H1 (cell line): Measurements from ENCODE around the gene NDNF. TPM values are rescaled to one million over a fixed set of nuclear protein-coding genes. Genes with fewer than 3 reads are reported as not detected.
A peak's percentile ranks its signal among the peaks of the same experiment; 100 is the strongest.

ENCODE experiments used
- ATF3 ChIP-seq: IDR thresholded peaks from 2 replicates; pipeline ENCODE4 v1.6.1; 2011; ENCODE audit warnings: low read depth, mild to moderate bottlenecking, low read length; ENCODE audit not compliant: insufficient read depth
- CHD2 ChIP-seq: IDR thresholded peaks from 2 replicates; pipeline ENCODE4 v1.6.1; 2012; ENCODE audit warnings: low read length, improper control_type of control experiment
- CTBP2 ChIP-seq: IDR thresholded peaks from 2 replicates; pipeline ENCODE4 v1.7.0; 2011; ENCODE audit warnings: borderline replicate concordance, mild to moderate bottlenecking, moderate library complexity, mixed read lengths, low read length; ENCODE audit not compliant: insufficient read depth, insufficient read length
- FOSL1 ChIP-seq: IDR thresholded peaks from 2 replicates; pipeline ENCODE4 v1.6.1; 2011; ENCODE audit warnings: mild to moderate bottlenecking, low read depth, low read length, moderate library complexity; ENCODE audit not compliant: insufficient read depth
- HDAC2 ChIP-seq, 2 experiments: fragments of 300-600 bp in 1 of 2; sonication (generic) in 1 of 2; IDR thresholded peaks; 2 replicates each; pipeline ENCODE4 v1.6.1; 2011 to 2012; ENCODE audit warnings: low read depth in 2 of 2, low read length in 2 of 2, mild to moderate bottlenecking in 2 of 2, moderate library complexity in 2 of 2, borderline replicate concordance in 1 of 2, inconsistent platforms in 1 of 2
- JUND ChIP-seq: IDR thresholded peaks from 2 replicates; pipeline ENCODE4 v1.6.1; 2011; ENCODE audit warnings: mild to moderate bottlenecking, improper control_type of control experiment, low read length
- KDM5A ChIP-seq: fragments of 200-600 bp; IDR thresholded peaks from 2 replicates; pipeline ENCODE4 v1.7.1; 2012; ENCODE audit warnings: mild to moderate bottlenecking, low read length, inconsistent platforms, mixed read lengths
- MAFK ChIP-seq: IDR thresholded peaks from 2 replicates; pipeline ENCODE4 v1.6.1; 2012; ENCODE audit warnings: low read depth, mild to moderate bottlenecking, improper control_type of control experiment, low read length
- NRF1 ChIP-seq: IDR thresholded peaks from 2 replicates; pipeline ENCODE4 v1.6.1; 2011; ENCODE audit warnings: mild to moderate bottlenecking, low read depth, low read length, improper control_type of control experiment
- RNF2 ChIP-seq: fragments of 200-900, 300-1000 bp; sonication (generic); IDR thresholded peaks from 2 replicates; pipeline ENCODE4 v1.7.1; 2016; ENCODE audit warnings: borderline replicate concordance, low read depth, mild to moderate bottlenecking, antibody characterized with exemption, low read length; ENCODE audit not compliant: poor library complexity, severe bottlenecking; ENCODE audit errors: missing control alignments
- SIX5 ChIP-seq: IDR thresholded peaks from 2 replicates; pipeline ENCODE4 v1.6.1; 2011; ENCODE audit warnings: mild to moderate bottlenecking, low read depth, low read length
- SP4 ChIP-seq: IDR thresholded peaks from 2 replicates; pipeline ENCODE4 v1.6.1; 2012; ENCODE audit warnings: low read length, inconsistent platforms
- TEAD4 ChIP-seq: IDR thresholded peaks from 2 replicates; pipeline ENCODE4 v1.6.1; 2012; ENCODE audit warnings: low read depth, low read length, inconsistent platforms, mixed read lengths
- polyA plus RNA-seq, 7 experiments: library from polyadenylated mRNA; depleted of rRNA in 3 of 7; stranded (reverse) in 5 of 7; unstranded in 2 of 7; fragments of >200 nt in 5 of 7; fragments of 200-250 nt in 2 of 7; gene quantifications; 1 replicate in 5 of 7; 2 replicates in 1 of 7; 4 replicates in 1 of 7; pipeline versions ENCODE4 v1.2.1 to v1.2.3, GENCODE V29; 2011 to 2013; ENCODE audit warnings: missing spikeins in 2 of 7, mixed read lengths in 2 of 7
- total RNA-seq: library from RNA; stranded (reverse); fragmentation: NEBNext Ultra II Directional; extraction: Animal tissue kit (Norgen Biotek cat#: 25700); gene quantifications from 2 replicates; pipeline ENCODE4 v1.2.1, GENCODE V29; 2021

Gene NDNF
- total and polyA plus RNA-seq, 2 of the 8 experiments (the other 6 are each of a cell fraction or from before 2014, with no cell fraction given): 0.70 to 1.6 TPM

GRCh38 chr4:121070696-121071639, 1.4 kb downstream of the NDNF start (continued):
- no peak for TF ChIP-seq MAFK
- no peak for TF ChIP-seq FOSL1
- TF ChIP-seq JUND: no peak
- peak; percentile 39 for TF ChIP-seq RNF2
- TF ChIP-seq SP4: no peak
- TF ChIP-seq TEAD4: no peak
- TF ChIP-seq KDM5A: no peak
- TF ChIP-seq CTBP2: no peak
- TF ChIP-seq SIX5: no peak
- no peak for TF ChIP-seq NRF1
- no peak for TF ChIP-seq CHD2
- TF ChIP-seq HDAC2 (IDR thresholded peaks at IDR 0.05; ENCODE audit: borderline replicate concordance in 1 of 2, low read depth in 2 of 2, low read length in 2 of 2): peak in 1 of 2 experiments; percentile 58; a peak in 1 of 4 replicates
- TF ChIP-seq ATF3: no peak
